WI38 (cell line): ENCODE results near the gene ABCA13.

Experiments
- H3K4me3 ChIP-seq: 2 replicates; pipeline ENCODE4 v1.5.1; 2011; ENCODE audit warnings: low read depth, mild to moderate bottlenecking, control low read depth, low read length
- TF ChIP-seq, protein P1 (sequence below): IDR thresholded peaks from 2 replicates; pipeline ENCODE4 v1.5.1; 2012; ENCODE audit warnings: low read depth, mild to moderate bottlenecking, control low read depth, low read length

The ABCA13 gene

GRCh38 chr7:48389977-48390376, 218.7 kb downstream of the ABCA13 start:
- TF ChIP-seq, protein P1, sequence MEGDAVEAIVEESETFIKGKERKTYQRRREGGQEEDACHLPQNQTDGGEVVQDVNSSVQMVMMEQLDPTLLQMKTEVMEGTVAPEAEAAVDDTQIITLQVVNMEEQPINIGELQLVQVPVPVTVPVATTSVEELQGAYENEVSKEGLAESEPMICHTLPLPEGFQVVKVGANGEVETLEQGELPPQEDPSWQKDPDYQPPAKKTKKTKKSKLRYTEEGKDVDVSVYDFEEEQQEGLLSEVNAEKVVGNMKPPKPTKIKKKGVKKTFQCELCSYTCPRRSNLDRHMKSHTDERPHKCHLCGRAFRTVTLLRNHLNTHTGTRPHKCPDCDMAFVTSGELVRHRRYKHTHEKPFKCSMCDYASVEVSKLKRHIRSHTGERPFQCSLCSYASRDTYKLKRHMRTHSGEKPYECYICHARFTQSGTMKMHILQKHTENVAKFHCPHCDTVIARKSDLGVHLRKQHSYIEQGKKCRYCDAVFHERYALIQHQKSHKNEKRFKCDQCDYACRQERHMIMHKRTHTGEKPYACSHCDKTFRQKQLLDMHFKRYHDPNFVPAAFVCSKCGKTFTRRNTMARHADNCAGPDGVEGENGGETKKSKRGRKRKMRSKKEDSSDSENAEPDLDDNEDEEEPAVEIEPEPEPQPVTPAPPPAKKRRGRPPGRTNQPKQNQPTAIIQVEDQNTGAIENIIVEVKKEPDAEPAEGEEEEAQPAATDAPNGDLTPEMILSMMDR = no peak
- H3K4me3 ChIP-seq = no peak overlapping the region

- no peak overlapping the region for H3K4me3 ChIP-seq
- TF ChIP-seq, protein P1 = no peak
These were observed 219.4 kb downstream of the ABCA13 start for GRCh38 chr7:48390388-48391327.

- no peak overlapping the region for H3K4me3 ChIP-seq
- TF ChIP-seq, protein P1 = no peak
These were observed 226.9 kb downstream of the ABCA13 start for GRCh38 chr7:48398191-48398590.

- no peak overlapping the region for H3K4me3 ChIP-seq
- TF ChIP-seq, protein P1 = no peak
These were observed 231.5 kb downstream of the ABCA13 start for GRCh38 chr7:48402721-48403120.

DNA sequence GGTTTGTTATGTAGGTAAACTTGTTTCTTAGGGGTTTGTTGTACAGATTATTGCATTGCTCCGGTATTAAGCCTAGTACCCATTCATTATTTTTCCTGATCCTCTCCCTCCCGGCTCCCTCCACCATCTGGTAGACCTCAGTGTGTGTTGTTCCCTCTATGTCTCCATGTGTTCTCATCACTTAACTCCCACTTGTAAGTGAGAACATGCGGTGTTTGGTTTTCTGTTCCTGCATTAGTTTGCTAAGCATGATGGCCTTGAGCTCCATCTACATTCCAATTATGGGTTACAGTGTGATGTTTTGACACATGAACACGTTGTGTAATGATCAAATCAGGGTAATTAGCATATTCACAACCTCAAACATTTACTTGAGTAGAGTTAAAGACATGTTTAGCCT, 237.5 kb downstream of the ABCA13 start:
- TF ChIP-seq, protein P1 = no peak
- H3K4me3 ChIP-seq = no peak overlapping the region

GRCh38 chr7:48411619-48412018, 240.4 kb downstream of the ABCA13 start:
- TF ChIP-seq, protein P1 = no peak
- no peak overlapping the region for H3K4me3 ChIP-seq

- H3K4me3 ChIP-seq = no peak overlapping the region
- TF ChIP-seq, protein P1 = no peak
These were observed 242.9 kb downstream of the ABCA13 start for GRCh38 chr7:48414011-48414732.
